Measurements from ENCODE around the gene RIMKLB. TPM values are rescaled to one million over a fixed set of nuclear protein-coding genes. Genes with fewer than 3 reads are reported as not detected.

The RIMKLB gene
- total and polyA plus RNA-seq, 7 donors, result 4.6 to 19.1 (median 8.1) TPM

DNA sequence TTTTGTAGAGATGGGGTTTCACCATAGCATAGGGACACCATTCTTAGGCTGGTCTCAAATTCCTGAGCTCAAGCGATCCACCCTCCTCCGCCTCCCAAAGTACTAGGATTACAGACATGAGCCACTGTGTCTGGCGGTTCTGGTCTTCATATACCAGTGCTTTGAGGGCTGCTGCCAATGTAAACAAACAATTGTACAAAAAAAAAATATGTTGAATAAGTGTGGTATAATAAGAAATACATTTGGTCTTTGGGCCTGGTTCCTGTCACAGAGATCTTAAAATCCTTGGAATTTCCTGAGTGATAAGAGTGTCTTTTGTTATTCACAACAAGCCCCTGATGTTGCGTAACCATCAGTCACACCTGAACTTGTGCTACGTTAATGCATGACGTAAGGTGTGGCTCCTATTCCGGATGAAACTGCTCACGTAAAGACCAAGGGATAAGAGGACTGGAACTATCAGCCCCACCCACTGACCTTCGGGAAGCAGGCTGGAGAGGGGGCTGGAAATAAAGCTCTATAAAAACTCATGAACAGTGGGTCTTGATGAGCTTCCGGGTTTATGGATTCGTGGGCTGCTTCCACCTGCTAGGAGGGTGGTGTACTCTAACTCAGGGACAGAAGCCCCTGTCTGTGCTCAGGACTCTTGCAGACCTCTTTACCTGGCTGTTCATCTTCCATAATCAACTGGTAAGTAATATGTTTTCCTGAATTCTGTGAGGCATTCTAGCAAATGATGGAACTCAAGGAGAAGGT, 16.5 kb upstream of the RIMKLB start:
- Histone ChIP-seq H3K4me1 (no peaks in the 10 kb centered on the region), H3K36me3 (ENCODE audit: insufficient read depth in 1 of 2, low read depth in 1 of 2) (no peaks in the 10 kb centered on the region), H3K27ac (no peak overlapping the region), H3K9me3 (no peaks in the 10 kb centered on the region), H3K4me3 (peak overlapping the region; percentile 2), H3K27me3 (ENCODE audit: insufficient read depth in 3 of 3, low read length in 2 of 3) (peaks cover 0 to 4% (median 0%) of the 10 kb centered on the region in 3 donors)
- WGBS, 3 donors, result 40 to 46% (median 44%) methylated on average over 11 of the region's 11 CpGs
- TF ChIP-seq, protein P1, sequence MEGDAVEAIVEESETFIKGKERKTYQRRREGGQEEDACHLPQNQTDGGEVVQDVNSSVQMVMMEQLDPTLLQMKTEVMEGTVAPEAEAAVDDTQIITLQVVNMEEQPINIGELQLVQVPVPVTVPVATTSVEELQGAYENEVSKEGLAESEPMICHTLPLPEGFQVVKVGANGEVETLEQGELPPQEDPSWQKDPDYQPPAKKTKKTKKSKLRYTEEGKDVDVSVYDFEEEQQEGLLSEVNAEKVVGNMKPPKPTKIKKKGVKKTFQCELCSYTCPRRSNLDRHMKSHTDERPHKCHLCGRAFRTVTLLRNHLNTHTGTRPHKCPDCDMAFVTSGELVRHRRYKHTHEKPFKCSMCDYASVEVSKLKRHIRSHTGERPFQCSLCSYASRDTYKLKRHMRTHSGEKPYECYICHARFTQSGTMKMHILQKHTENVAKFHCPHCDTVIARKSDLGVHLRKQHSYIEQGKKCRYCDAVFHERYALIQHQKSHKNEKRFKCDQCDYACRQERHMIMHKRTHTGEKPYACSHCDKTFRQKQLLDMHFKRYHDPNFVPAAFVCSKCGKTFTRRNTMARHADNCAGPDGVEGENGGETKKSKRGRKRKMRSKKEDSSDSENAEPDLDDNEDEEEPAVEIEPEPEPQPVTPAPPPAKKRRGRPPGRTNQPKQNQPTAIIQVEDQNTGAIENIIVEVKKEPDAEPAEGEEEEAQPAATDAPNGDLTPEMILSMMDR (IDR thresholded peaks at IDR 0.05), result no peak
- intact Hi-C loops (cut with DNase I), result loop anchor here (5.0 to 10.0 kb wide), 3 partner anchors 143 to 371 kb away; partner anchors contain the start of gene A2ML1 (in 1 of the 2)
- ATAC-seq, result peak in 1 of 4 donors; percentile 35
- no peak for DNase-seq

DNA sequence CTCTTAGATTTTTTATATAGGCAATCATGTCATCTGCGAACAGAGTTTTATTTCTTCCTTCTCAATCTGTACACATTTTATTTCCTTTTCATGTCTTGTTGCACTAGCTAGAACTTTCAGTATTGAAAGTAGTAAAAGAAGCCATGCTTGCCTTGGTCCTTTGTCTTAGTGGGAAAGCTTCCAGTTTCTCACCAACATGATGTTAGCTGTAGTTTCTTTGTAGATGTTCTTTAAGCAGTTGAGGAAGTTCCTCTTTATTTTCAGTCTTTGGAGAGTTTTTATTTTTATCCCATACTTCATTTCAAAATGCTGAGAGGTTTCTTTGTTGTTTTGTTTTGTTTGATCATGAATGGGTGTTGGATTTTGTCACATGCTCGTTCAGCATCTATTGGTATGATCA, 12.7 kb upstream of the RIMKLB start:
- DNase-seq, result no peak
- TF ChIP-seq, protein P1 (IDR thresholded peaks at IDR 0.05), result no peak
- intact Hi-C loops (cut with DNase I), result loop anchor here (10.0 kb wide), 2 partner anchors 140 to 360 kb away; partner anchors contain the start of gene A2ML1 (in 1 of the 2)
- 78 to 85% (median 79%) methylated on average over 2 of the region's 2 CpGs for WGBS, 3 donors
- Histone ChIP-seq H3K27me3 (ENCODE audit: insufficient read depth in 3 of 3, low read length in 2 of 3) (no peaks in the 10 kb centered on the region), H3K9me3 (no peaks in the 10 kb centered on the region), H3K4me1 (no peaks in the 10 kb centered on the region), H3K27ac (no peak overlapping the region), H3K4me3 (no peak overlapping the region), H3K36me3 (ENCODE audit: insufficient read depth in 1 of 2, low read depth in 1 of 2) (no peaks in the 10 kb centered on the region)
- no peak for ATAC-seq

DNA sequence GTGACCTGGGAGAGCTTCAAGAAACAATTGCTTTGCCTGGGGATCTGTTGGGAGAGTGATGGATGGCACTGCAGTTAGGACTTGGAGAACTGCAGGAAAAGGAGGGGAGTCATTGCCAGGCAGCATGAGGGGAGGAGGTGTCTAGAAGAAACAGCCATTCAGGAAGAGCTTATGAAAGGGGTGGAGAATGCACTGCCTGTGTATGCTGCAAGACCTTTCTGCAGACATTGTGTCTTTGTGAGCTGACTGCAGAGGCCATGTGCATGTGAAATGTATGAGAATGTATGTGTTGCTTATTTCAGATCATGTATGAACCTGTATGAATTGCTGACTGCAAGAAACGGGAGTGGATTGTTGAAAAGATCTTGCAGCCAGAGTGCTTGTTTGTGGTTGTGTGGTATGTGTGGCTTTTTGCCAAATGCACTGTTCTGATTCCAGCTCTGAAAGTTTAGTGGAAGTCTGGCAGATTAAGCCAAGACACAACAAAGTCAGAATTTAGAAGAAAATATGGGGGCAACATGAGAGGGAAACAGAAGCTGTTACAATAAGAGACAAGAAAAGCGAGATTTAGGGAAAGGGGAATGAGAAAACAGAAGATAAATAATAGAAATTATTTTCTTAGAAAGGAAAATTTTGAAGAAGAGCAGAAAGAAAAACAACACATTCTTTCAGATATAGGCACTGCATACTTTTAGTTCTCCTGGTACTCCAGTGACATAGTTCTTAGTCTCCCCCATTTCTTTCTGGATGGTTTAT, 9.8 kb upstream of the RIMKLB start:
- peak in 3 of 4 donors; percentile 49 to 70 (median 67) for ATAC-seq
- peaks cover 10% of the 10 kb centered on the region for H3K4me1 ChIP-seq
- DNase-seq, result peak in 1 of 2 donors; percentile 32
- 55 to 65% (median 56%) methylated on average over 2 of the region's 2 CpGs for WGBS, 3 donors
- no peak overlapping the region for H3K4me3 ChIP-seq
- no peaks in the 10 kb centered on the region for H3K36me3 ChIP-seq (ENCODE audit: insufficient read depth in 1 of 2, low read depth in 1 of 2)
- no peaks in the 10 kb centered on the region for H3K9me3 ChIP-seq
- no peaks in the 10 kb centered on the region for H3K27me3 ChIP-seq (ENCODE audit: insufficient read depth in 3 of 3, low read length in 2 of 3)
- TF ChIP-seq, protein P1 (IDR thresholded peaks at IDR 0.05), result no peak
- intact Hi-C loops (cut with DNase I), result loop anchor here (2.0 to 10.0 kb wide), 3 partner anchors 137 to 357 kb away; partner anchors contain the start of gene A2ML1 (in 1 of the 2)
- no peak overlapping the region for H3K27ac ChIP-seq

DNA sequence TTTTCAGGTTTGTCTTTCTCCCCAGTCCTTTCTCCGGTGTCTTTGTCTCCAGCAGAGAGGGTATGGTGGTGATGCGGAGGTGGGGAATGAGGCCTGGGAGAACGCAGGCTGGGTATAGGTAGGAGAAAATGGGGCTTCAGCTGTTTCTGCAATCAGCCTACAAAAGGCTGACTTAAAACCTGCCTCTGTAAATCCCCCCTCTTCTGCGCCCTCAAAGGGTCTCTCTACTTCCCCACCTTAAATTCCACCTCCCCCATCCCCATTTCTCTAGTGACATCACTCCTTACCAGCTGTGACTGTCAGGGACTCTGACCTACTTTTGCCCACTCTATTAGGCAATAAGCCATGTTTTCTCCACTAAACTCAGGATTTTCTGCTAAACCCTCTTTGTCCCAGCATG, 8.1 kb upstream of the RIMKLB start:
- intact Hi-C loops (cut with DNase I), result loop anchor here (10.0 kb wide), 3 partner anchors 135 to 1675 kb away; partner anchors contain the start of gene A2ML1 (in 1 of the 2)

More for the DNA sequence above, 8.1 kb upstream of the RIMKLB start:
- Histone ChIP-seq H3K4me3 (no peak overlapping the region), H3K9me3 (no peaks in the 10 kb centered on the region), H3K27me3 (ENCODE audit: insufficient read depth in 3 of 3, low read length in 2 of 3) (no peaks in the 10 kb centered on the region), H3K27ac (no peak overlapping the region), H3K36me3 (ENCODE audit: insufficient read depth in 1 of 2, low read depth in 1 of 2) (no peaks in the 10 kb centered on the region), H3K4me1 (peaks cover 14% of the 10 kb centered on the region)
- TF ChIP-seq, protein P1 (IDR thresholded peaks at IDR 0.05), result no peak
- 84 to 97% (median 90%) methylated on average over 4 of the region's 4 CpGs for WGBS, 3 donors
- ATAC-seq (no peak), DNase-seq (no peak)

Measured in psoas muscle (tissue), 8 donors.